ENCODE results near the gene RBBP5. TPM values are rescaled to one million over a fixed set of nuclear protein-coding genes. Genes with fewer than 3 reads are reported as not detected.

Gene RBBP5
- total RNA-seq, 1 donor, result 19.5 TPM

DNA sequence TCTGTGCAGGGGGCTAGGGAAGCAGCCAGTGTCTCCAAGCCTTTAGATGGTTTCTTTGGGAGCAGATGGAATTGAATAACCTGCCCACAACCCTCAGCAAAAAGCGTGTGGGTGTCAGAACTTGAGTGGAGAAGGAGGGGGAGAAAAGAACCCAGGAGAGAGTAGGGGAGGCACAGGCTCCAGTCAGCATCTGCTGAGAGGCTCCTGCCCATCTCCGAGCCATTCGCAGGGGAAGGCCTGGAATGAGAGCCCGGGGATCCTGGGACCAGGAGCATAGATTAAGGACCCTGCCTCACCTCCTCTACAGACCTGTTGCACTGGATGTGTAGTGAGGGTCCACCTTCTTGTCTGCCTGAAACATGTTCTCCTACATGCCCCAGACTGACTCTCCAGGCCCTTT, 53.8 kb downstream of the RBBP5 start:
- TF ChIP-seq, protein P1, sequence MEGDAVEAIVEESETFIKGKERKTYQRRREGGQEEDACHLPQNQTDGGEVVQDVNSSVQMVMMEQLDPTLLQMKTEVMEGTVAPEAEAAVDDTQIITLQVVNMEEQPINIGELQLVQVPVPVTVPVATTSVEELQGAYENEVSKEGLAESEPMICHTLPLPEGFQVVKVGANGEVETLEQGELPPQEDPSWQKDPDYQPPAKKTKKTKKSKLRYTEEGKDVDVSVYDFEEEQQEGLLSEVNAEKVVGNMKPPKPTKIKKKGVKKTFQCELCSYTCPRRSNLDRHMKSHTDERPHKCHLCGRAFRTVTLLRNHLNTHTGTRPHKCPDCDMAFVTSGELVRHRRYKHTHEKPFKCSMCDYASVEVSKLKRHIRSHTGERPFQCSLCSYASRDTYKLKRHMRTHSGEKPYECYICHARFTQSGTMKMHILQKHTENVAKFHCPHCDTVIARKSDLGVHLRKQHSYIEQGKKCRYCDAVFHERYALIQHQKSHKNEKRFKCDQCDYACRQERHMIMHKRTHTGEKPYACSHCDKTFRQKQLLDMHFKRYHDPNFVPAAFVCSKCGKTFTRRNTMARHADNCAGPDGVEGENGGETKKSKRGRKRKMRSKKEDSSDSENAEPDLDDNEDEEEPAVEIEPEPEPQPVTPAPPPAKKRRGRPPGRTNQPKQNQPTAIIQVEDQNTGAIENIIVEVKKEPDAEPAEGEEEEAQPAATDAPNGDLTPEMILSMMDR (IDR thresholded peaks at IDR 0.05; ENCODE audit: extremely low read depth, low read depth, low read length), result no peak
- H2AFZ ChIP-seq (ENCODE audit: low read length), result no peak overlapping the region
- no peak overlapping the region for H3K4me2 ChIP-seq (ENCODE audit: insufficient read depth, low read length)
- H3K9me3 ChIP-seq (ENCODE audit: low read depth, low read length), result no peaks in the 10 kb centered on the region
- DNase-seq (ENCODE audit: insufficient read length, low spot score, missing footprints), result peak; percentile 62
- no peak overlapping the region for H3K27ac ChIP-seq (ENCODE audit: low read depth, low read length)
- H3K4me1 ChIP-seq (ENCODE audit: insufficient read depth, low read length), result no peaks in the 10 kb centered on the region
- no peak overlapping the region for H3K4me3 ChIP-seq (ENCODE audit: insufficient read depth, low read length)
- peaks cover 5% of the 10 kb centered on the region for H3K27me3 ChIP-seq (ENCODE audit: insufficient read depth, low read length)
- no peaks in the 10 kb centered on the region for H3K79me2 ChIP-seq (ENCODE audit: insufficient read depth, low read length)
- H3K36me3 ChIP-seq (ENCODE audit: insufficient read depth, low read length), result no peaks in the 10 kb centered on the region
- no peaks in the 10 kb centered on the region for H4K20me1 ChIP-seq (ENCODE audit: insufficient read depth, low read length)

DNA sequence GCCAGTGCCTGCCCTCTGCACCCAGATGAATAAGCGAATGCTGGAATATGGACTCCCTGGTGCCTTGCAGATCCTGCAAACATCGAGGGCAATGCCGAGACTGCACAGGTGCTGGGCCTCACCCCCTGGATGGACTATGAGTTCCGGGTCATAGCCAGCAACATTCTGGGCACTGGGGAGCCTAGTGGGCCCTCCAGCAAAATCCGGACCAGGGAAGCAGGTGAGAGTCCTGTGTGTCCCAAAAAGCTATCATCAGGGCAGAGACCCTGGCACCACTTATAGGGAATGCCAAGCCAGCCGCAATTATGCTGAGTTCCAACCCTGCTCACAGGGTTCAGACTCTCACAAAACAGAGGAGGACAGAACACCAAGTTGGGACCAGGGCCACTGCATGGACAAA, 54.7 kb downstream of the RBBP5 start:
- TF ChIP-seq, protein P1 (IDR thresholded peaks at IDR 0.05; ENCODE audit: extremely low read depth, low read depth, low read length), result no peak
- Histone ChIP-seq H4K20me1 (ENCODE audit: insufficient read depth, low read length) (no peaks in the 10 kb centered on the region), H3K27ac (ENCODE audit: low read depth, low read length) (no peak overlapping the region), H3K9me3 (ENCODE audit: low read depth, low read length) (no peaks in the 10 kb centered on the region), H3K79me2 (ENCODE audit: insufficient read depth, low read length) (no peaks in the 10 kb centered on the region), H3K27me3 (ENCODE audit: insufficient read depth, low read length) (peaks cover 5% of the 10 kb centered on the region), H2AFZ (ENCODE audit: low read length) (no peak overlapping the region), H3K4me2 (ENCODE audit: insufficient read depth, low read length) (no peak overlapping the region), H3K36me3 (ENCODE audit: insufficient read depth, low read length) (no peaks in the 10 kb centered on the region), H3K4me1 (ENCODE audit: insufficient read depth, low read length) (no peaks in the 10 kb centered on the region), H3K4me3 (ENCODE audit: insufficient read depth, low read length) (no peak overlapping the region)
- peak; percentile 8 for DNase-seq (ENCODE audit: insufficient read length, low spot score, missing footprints)

DNA sequence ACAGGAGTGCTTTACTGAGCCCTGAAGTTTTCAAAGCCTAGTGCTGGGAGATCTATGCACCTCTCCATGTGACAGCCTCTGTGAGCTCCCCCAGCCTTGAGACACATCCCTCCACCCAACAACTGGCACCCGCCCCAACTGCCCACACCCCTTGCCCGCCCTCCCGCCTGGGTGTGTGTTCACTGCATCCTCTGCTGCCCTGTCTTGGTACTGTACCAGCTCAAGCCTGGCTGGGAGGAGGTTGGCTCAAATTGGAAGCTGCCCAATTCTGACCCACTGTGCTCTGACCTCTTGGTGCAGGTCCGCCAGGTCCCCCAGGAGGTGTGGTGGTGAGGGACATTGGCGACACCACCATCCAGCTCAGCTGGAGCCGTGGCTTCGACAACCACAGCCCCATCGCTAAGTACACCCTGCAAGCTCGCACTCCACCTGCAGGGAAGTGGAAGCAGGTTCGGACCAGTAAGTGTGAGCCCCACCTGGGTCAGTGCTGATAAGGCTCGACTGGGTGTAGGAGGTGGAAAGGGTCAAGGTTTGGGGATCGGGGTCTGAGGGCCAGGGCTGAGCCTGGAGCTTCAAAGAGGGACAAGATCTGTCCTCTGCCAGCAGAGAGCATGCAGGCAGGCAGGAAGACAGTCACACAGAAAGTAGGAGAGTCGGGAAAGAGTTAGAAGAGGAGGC, 55.5 kb downstream of the RBBP5 start:
- Histone ChIP-seq H2AFZ (ENCODE audit: low read length) (no peak overlapping the region), H3K4me2 (ENCODE audit: insufficient read depth, low read length) (no peak overlapping the region), H3K27me3 (ENCODE audit: insufficient read depth, low read length) (peaks cover 5% of the 10 kb centered on the region), H3K4me1 (ENCODE audit: insufficient read depth, low read length) (no peaks in the 10 kb centered on the region), H3K4me3 (ENCODE audit: insufficient read depth, low read length) (no peak overlapping the region), H3K36me3 (ENCODE audit: insufficient read depth, low read length) (no peaks in the 10 kb centered on the region), H3K79me2 (ENCODE audit: insufficient read depth, low read length) (no peaks in the 10 kb centered on the region), H3K27ac (ENCODE audit: low read depth, low read length) (no peak overlapping the region), H4K20me1 (ENCODE audit: insufficient read depth, low read length) (no peaks in the 10 kb centered on the region), H3K9me3 (ENCODE audit: low read depth, low read length) (no peaks in the 10 kb centered on the region)
- DNase-seq (ENCODE audit: insufficient read length, low spot score, missing footprints), result peak; percentile 62
- TF ChIP-seq, protein P1 (IDR thresholded peaks at IDR 0.05; ENCODE audit: extremely low read depth, low read depth, low read length), result no peak

DNA sequence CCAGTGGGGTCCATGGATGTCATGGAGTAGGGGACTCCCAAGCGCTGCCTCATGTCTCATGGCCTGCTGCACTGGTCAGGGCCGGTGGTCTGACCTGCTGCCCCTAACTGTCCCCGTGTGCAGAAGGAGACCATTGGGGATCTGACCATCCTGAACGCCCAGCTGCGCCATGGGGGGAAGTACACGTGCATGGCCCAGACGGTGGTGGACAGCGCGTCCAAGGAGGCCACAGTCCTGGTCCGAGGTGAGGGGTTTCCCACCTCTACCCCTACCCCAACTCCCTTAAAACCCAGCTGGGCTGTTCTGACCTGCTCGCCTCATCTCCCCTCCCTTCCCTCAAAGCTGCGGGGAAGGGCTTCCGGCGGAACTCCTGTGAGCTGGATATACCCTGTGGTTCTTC, 56.1 kb downstream of the RBBP5 start:
- no peaks in the 10 kb centered on the region for H3K79me2 ChIP-seq (ENCODE audit: insufficient read depth, low read length)
- H3K4me1 ChIP-seq (ENCODE audit: insufficient read depth, low read length), result no peaks in the 10 kb centered on the region
- no peaks in the 10 kb centered on the region for H3K9me3 ChIP-seq (ENCODE audit: low read depth, low read length)
- peak; percentile 27 for DNase-seq (ENCODE audit: insufficient read length, low spot score, missing footprints)
- TF ChIP-seq, protein P1 (IDR thresholded peaks at IDR 0.05; ENCODE audit: extremely low read depth, low read depth, low read length), result no peak
- H3K36me3 ChIP-seq (ENCODE audit: insufficient read depth, low read length), result no peaks in the 10 kb centered on the region
- H4K20me1 ChIP-seq (ENCODE audit: insufficient read depth, low read length), result no peaks in the 10 kb centered on the region
- H3K4me3 ChIP-seq (ENCODE audit: insufficient read depth, low read length), result no peak overlapping the region
- no peak overlapping the region for H3K4me2 ChIP-seq (ENCODE audit: insufficient read depth, low read length)
- H2AFZ ChIP-seq (ENCODE audit: low read length), result no peak overlapping the region
- peaks cover 5% of the 10 kb centered on the region for H3K27me3 ChIP-seq (ENCODE audit: insufficient read depth, low read length)
- H3K27ac ChIP-seq (ENCODE audit: low read depth, low read length), result no peak overlapping the region

Data from osteoblast (primary cell).